ENCODE measurements around the gene TTLL6.

TTLL6 gene

GRCh38 chr17:48816774-48817590, at the start of gene TTLL6:
TSS of gene TTLL6 (minus strand) at chr17:48817229. CDS start at chr17:48817072, 157 bp downstream.
- H3K4me3 ChIP-seq (ENCODE audit: control insufficient read depth, low read depth, low read length), result peak within 1 kb of the TSS; percentile 41
- DNase-seq (ENCODE audit: low read depth), result peak; percentile 55
- no peak for TF ChIP-seq CTCF (conservative IDR thresholded peaks at IDR 0.05; ENCODE audit: control insufficient read depth, insufficient read depth, low read depth, low read length)

- H3K4me3 ChIP-seq (ENCODE audit: control insufficient read depth, low read depth, low read length), result no peak overlapping the region
- no peak for TF ChIP-seq CTCF (conservative IDR thresholded peaks at IDR 0.05; ENCODE audit: control insufficient read depth, insufficient read depth, low read depth, low read length)
- DNase-seq (ENCODE audit: low read depth), result no peak
Observed at GRCh38 chr17:48860456-48860855, 43.4 kb upstream of the TTLL6 start.

GRCh38 chr17:48860034-48860433, 43.0 kb upstream of the TTLL6 start:
- no peak for DNase-seq (ENCODE audit: low read depth)
- peak; percentile 23 for TF ChIP-seq CTCF (conservative IDR thresholded peaks at IDR 0.05; ENCODE audit: control insufficient read depth, insufficient read depth, low read depth, low read length)
- H3K4me3 ChIP-seq (ENCODE audit: control insufficient read depth, low read depth, low read length), result no peak overlapping the region

- TF ChIP-seq CTCF (conservative IDR thresholded peaks at IDR 0.05; ENCODE audit: control insufficient read depth, insufficient read depth, low read depth, low read length), result no peak
- DNase-seq (ENCODE audit: low read depth), result no peak
- no peak overlapping the region for H3K4me3 ChIP-seq (ENCODE audit: control insufficient read depth, low read depth, low read length)
Observed at GRCh38 chr17:48856122-48856821, 39.2 kb upstream of the TTLL6 start.

GRCh38 chr17:48854774-48855476, 37.9 kb upstream of the TTLL6 start:
- H3K4me3 ChIP-seq (ENCODE audit: control insufficient read depth, low read depth, low read length), result no peak overlapping the region
- no peak for DNase-seq (ENCODE audit: low read depth)
- TF ChIP-seq CTCF (conservative IDR thresholded peaks at IDR 0.05; ENCODE audit: control insufficient read depth, insufficient read depth, low read depth, low read length), result no peak

GRCh38 chr17:48850792-48851323, 33.8 kb upstream of the TTLL6 start:
- DNase-seq (ENCODE audit: low read depth), result no peak
- H3K4me3 ChIP-seq (ENCODE audit: control insufficient read depth, low read depth, low read length), result no peak overlapping the region
- no peak for TF ChIP-seq CTCF (conservative IDR thresholded peaks at IDR 0.05; ENCODE audit: control insufficient read depth, insufficient read depth, low read depth, low read length)

Data from fibroblast of mammary gland (primary cell).